Retinal pigment epithelial cell (primary cell): ENCODE data around the gene TAAR6.
"Not testable (repeated sequence)": the region's sequence is repeated elsewhere in the genome, so short reads cannot be mapped to it uniquely, and the experiment has no call there.

Experiments used
- DNase-seq: peaks from one replicate; pipeline ENCODE4 v3.0.0-alpha.2; 2010; ENCODE audit warnings: low read depth
- H3K4me3 ChIP-seq: 2 replicates; pipeline ENCODE4 v1.5.1; 2011; ENCODE audit warnings: mild to moderate bottlenecking, low read length, control low read depth, moderate library complexity
- CTCF ChIP-seq: conservative IDR thresholded peaks from 2 replicates; pipeline ENCODE4 v1.5.1; 2011; ENCODE audit warnings: low read depth, low read length, control low read depth, inconsistent platforms

The TAAR6 gene, protein sequence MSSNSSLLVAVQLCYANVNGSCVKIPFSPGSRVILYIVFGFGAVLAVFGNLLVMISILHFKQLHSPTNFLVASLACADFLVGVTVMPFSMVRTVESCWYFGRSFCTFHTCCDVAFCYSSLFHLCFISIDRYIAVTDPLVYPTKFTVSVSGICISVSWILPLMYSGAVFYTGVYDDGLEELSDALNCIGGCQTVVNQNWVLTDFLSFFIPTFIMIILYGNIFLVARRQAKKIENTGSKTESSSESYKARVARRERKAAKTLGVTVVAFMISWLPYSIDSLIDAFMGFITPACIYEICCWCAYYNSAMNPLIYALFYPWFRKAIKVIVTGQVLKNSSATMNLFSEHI

GRCh38 chr6:132570221-132570777 is at the start of gene TAAR6:
TAAR6 (plus strand) TSS chr6:132570322; CDS start chr6:132570322, 0 bp downstream.
- TF ChIP-seq CTCF, result no peak
- no peak for DNase-seq

DNA sequence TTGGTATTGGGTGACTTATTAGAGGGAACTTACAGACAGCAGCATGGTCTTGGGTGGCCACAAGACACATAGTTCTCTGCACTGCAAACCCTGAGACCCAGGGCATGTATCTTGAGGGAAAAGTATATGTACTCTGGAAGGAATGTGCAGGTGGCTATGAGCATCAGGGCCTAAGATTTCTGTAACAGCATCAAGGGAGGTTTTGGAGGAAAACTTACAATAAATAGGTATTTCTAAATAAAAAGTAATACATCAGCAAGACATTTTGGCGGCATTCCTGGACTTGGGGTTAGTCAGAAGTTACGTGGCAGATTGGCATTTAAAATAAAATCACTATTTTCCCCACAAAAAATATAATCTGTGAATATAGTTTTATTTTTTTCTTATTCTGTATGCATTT is 49.2 kb upstream of the TAAR6 start:
- no peak for TF ChIP-seq CTCF
- DNase-seq, result no peak
- no peak overlapping the region for H3K4me3 ChIP-seq

More at GRCh38 chr6:132570221-132570777, at the start of gene TAAR6:
- H3K4me3 ChIP-seq, result no peak within 1 kb of the TSS

GRCh38 chr6:132524646-132525045 is 45.5 kb upstream of the TAAR6 start:
- DNase-seq, result no peak
- no peak overlapping the region for H3K4me3 ChIP-seq
- no peak for TF ChIP-seq CTCF

- no peak overlapping the region for H3K4me3 ChIP-seq
- no peak for TF ChIP-seq CTCF
Observed at GRCh38 chr6:132525866-132526265, 44.3 kb upstream of the TAAR6 start.

GRCh38 chr6:132526461-132526860 is 43.7 kb upstream of the TAAR6 start:
- no peak overlapping the region for H3K4me3 ChIP-seq
- no peak for DNase-seq
- no peak for TF ChIP-seq CTCF

More at GRCh38 chr6:132525866-132526265, 44.3 kb upstream of the TAAR6 start:
- DNase-seq, result no peak

DNA sequence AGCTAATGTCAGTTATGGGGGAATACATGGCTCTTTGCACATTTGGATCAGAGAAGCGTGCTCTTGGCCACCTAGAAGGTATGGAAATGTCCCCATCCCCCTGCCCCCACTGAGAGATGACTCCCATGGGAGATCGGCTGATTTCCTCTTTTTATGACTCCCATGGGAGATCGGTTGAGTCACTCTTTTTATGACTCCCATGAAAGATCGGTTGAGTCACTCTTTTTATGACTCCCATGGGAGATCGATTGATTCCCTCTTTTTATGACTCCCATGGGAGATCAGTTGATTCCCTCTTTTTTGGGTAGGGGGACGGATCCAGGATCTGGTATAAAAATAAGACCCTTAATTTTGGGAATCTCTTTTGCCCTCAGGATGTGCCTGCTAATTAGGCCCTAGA is 42.3 kb upstream of the TAAR6 start:
- H3K4me3 ChIP-seq, result no peak overlapping the region
- no peak for DNase-seq
- no peak for TF ChIP-seq CTCF

GRCh38 chr6:132530293-132530974 is 39.7 kb upstream of the TAAR6 start:
- H3K4me3 ChIP-seq, result no peak overlapping the region

GRCh38 chr6:132534546-132534945 is 35.6 kb upstream of the TAAR6 start:
- not testable (repeated sequence) for DNase-seq, H3K4me3 ChIP-seq

More at GRCh38 chr6:132530293-132530974, 39.7 kb upstream of the TAAR6 start:
- TF ChIP-seq CTCF, result peak; percentile 71
- no peak for DNase-seq
